ENCODE data around the gene DPF1.

The DPF1 gene

DNA sequence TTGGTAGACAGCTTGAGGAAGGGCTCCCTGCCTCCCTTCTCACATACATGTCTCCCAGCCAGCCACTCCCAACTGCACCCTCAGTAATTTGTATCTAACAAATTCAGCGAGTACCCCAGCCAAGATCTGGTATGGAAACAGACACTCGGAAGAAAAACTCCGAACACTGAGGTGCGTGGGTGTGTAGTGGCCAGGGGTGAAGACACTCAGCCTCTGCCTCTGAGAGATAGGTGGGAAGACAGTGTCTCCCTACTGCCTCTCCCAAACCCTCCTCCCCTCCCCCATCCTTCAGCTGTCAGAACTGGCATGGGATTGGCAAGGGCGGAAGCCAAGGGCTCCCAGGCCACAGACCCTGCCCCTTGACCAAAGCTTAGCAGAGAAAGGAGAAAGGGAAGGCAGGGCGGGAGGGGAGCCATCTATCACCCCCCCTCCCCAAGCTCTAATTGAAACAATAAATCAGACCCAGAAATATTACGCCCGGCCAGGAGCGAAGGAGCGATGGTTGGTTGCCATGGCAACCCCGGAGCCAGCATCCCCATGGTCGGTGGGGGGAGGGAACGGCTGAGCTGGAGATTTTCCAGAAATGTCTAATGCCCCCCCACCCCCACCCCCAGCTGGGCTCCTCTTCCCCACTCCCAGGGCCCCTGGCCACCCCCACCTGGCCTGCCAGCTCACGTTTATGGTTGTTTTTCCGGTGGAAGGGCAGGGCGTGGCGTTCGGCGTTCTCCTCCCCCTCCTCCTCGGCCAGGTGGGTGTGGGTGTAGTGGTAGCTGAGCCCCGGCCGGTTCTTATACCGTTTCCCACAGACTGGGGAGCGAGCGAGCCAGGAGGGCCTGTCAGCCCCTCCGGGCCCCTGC is 7.0 kb downstream of the DPF1 start:
- DNase-seq, result no peak

DNA sequence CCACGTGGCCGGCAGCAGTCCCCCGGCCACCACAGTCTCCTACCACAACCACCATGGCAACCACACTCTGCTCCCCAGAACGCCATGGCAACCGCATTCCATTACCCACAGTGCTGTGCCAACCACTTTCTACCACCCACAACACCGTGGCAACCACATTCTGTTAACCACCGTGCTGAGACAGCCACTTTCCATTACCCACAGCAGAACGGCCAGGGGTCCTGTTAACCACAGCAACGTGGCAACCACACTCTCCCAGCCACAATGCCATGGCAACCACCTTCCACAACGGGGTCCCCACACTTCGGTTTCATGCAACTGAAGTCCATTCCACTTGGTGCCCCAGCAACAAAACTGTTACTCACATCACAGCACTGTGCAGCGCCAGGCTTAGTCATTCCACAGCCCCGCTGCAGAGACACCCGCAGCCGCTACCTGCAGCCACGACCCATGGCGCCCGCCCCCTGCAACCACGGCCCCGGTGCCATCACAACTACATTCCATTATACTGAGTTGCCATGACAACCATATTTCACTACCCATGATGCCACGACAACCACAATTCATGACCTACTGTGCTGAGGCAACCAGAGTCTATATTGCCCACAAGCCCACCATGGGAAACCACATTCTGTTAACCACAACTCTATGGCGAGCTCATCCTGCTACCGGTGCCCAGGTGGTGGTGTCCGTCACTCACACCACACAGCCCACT is 10.0 kb downstream of the DPF1 start:
- peak; percentile 56 for DNase-seq

DNA sequence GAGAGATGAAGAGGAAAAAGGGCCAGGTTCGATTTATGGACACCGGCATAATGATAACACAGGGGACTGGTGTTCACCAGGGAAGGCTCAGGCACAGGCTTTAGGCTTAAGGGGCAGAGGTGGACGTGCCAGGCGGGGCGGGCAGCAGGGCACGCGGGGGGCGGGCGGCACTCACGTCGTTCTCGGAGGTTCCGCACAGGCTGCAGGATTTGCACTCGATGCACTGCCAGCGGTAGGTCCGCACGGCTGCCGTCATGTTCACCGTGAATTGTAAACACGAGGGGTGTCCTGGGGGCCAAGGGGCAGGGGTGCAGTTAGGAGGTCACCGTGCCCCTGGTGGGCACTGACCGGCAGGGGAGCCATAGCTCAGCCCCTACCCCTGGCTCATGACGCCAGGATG is 10.6 kb downstream of the DPF1 start:
- DNase-seq, result no peak

- no peak for DNase-seq
These were observed 12.3 kb downstream of the DPF1 start for GRCh38 chr19:38211766-38212165.

- no peak for DNase-seq
These were observed 12.9 kb downstream of the DPF1 start for GRCh38 chr19:38211151-38211591.

DNA sequence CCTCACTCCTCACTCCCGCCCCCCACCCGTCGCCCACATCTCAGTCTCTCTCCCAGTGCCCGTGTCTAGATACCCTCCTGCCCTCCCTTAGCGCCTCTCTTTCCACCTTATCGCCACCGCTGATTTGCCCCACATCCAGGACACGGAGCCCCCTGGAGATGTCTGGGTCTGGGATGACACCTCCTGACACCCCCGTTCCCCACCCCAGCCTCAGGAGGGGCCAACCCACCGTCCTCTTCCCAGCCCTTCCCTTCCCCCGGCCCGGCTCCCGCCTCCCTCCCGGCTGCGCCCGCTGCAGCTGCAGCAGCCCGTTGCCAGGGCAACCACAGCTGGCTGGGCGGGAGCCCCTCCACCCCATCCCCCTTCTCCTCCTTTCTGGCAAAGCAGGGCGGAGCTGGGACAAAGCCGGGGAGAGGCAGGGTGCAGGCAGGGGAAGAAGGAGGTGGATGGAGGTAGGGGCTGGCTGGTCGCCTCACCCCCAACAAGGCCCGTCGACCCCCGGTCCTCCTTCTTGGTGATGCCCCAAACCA is 13.5 kb downstream of the DPF1 start:
- peak; percentile 61 for DNase-seq

GRCh38 chr19:38209671-38210457 is 14.2 kb downstream of the DPF1 start:
- peak; percentile 60 for DNase-seq

DNA sequence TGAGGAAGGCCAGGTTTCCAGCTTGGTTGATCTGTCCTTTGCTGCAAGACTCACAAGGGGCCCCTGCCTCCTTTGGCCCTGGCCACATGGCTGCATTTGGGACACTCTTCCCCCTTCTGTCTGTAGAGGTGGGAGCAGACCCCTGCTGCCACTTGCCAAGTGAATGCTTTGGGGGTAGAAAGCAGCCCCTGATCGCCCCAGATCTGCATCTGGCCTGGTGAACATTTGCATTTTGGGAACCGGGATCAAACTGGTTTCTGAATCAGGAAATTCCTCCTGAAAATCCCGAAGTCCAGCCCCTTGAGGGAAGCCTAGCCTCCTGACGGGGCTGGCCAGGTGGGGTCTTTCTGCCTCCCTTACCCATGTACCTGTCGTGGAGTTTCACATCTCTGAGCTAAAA is 14.9 kb downstream of the DPF1 start:
- no peak for DNase-seq

GRCh38 chr19:38208571-38208970 is 15.5 kb downstream of the DPF1 start:
- DNase-seq, result no peak

DNA sequence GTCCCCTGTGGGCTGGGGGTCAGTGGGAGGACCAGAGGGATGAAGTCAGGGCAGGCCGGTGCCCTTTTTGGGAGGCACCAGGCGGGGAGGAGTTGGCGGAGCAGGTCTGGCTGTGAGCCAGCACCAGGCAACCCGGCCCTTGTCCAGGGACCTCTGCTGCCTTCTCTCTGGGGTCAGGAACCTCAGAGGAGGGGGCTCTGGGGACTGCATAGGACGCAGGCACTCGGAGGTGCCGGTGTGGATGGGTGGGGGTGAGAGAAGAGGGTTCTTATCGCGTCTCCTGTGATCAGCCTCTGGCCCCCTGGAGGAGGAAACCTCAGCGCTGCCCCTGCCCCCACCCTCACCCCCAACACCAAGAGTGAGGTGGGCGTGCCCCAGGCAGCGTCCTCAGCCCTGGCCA is 16.5 kb downstream of the DPF1 start:
- no peak for DNase-seq

DNA sequence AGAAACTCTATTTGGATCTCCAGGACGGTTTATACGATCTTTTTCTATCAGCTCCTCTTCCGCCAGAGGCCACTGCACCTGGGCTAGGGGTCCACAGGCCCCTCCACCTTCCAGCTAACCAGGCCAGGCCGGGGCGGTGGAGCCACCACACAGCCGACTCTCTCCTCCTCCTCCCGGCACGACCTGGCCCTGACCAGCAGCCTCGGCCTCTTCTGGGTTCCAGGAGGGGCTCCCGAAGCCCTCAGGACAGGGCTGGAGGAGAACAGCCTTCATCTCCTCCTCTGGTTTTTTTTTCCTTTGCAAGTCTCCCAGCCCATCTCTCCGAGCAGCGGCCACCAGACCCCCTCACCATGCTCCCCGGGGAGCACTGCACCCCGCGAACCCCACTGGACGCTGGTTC is 17.1 kb downstream of the DPF1 start:
- no peak for DNase-seq

- DNase-seq, result no peak
These were observed 17.8 kb downstream of the DPF1 start for GRCh38 chr19:38206006-38206745.

DNA sequence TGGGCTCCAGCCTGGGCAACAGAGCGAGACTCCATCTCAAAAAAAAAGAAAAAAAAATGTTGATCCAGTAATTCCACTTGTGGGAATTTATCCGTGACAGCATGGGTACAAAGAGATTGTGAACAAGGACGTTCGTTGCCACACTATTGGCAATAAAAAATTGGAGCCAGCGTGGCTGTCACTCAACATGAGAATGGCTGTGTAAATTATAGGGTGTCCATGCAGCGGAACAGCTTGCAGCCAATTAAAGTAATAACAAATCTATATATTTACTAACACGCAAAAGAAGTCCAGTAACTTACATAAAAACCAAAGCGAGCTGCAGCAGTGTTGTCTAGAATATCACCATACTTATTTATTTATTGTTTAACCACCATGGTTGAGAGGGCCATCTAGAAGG is 19.3 kb downstream of the DPF1 start:
- peak; percentile 73 for DNase-seq

DNA sequence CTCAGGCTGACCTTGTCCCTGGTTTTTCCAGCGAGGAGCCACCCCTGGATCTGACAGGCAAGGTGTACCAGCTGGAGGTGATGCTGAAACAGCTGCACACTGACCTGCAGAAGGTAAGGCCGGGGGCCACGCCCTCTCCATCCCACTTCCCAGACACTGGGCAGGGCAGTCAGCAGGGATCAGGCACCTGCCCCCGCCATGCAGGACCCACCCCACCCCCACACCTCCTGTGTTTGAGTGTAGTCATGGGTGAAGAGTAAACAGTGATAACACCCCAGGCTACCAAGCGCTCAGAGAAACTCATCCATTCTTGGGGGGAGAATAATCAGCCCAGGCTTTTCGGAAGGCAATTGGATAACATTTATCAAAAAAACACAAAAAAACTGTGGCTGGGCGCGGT is 19.9 kb downstream of the DPF1 start:
- peak; percentile 36 for DNase-seq

DNA sequence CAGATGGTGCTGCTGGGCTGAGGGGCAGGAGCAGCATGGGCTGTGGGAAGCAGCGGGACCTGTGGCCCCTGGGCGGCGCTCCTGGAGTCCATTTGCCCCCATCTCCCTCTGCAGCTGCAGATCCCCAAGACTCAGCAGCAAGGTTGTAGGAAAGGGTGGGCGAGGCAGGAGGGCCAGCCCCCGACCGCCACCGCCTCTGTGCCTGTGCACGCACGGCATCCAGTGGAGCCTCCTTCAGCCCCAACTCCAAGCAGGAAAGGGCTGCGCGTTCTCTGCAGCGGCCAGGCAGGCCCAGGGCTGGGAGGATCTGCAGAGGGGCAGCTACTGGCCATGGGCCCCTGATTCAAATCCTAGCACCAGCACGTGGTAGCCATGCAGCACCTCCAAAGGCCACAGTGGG is 20.8 kb downstream of the DPF1 start:
- no peak for DNase-seq

DNA sequence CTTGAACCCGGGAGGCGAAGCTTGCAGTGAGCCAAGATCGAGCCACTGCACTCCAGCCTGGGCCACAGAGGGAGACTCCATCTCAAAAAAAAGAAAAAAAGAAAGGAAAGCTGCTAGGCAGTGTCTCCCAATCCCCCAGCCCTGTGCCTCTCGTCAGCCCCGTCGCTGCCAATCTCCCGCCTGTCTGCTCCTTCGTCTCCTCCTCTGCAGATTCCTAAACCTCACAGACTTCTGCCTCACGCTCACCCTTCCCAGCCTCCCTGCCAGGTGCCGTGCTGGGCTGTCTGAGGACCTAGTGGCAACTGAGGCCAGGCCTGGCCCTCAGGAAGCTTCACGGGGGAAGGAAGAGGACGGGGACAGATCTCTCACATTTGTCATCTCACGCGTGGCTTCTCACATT is 21.5 kb downstream of the DPF1 start:
- DNase-seq, result no peak

- no peak for DNase-seq
These were observed 22.3 kb downstream of the DPF1 start for GRCh38 chr19:38201731-38202130.

- DNase-seq, result no peak
These were observed 24.7 kb downstream of the DPF1 start for GRCh38 chr19:38199340-38199739.

DNA sequence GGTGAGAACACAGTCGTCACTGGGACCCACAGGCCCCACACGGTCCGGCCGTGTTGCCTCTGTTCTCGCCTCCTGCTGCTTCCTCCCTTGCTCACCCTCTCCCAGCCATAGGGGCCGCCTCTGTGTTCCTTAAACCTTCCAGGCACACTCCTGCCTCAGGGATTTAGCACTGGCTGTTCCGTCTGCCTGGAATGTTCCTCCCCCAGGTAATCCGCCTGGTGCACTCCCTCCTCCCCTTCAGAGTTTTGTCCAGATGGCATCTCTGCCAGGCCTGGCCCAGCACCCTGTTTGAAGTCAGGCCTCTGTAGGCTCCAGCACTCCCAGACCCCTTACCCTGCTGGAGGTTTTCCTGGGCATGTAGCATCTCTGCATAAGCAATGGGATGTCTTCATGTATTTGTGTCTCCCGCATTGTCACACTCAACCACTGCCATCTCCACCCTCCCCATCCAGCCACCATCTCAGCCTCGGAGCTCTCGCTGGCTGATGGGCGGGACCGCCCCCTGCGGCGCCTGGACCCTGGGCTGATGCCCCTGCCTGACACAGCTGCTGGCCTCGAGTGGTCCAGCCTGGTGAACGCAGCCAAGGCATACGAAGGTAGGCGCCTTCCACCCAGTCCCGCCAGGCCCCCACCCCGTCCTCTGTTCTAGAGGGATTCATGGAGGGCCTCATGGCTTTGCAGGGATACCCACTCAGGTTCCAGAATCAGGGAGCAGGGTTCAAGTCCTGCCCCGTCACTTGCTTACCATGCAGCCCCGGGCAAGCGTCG is 25.9 kb downstream of the DPF1 start:
- no peak for DNase-seq

DNA sequence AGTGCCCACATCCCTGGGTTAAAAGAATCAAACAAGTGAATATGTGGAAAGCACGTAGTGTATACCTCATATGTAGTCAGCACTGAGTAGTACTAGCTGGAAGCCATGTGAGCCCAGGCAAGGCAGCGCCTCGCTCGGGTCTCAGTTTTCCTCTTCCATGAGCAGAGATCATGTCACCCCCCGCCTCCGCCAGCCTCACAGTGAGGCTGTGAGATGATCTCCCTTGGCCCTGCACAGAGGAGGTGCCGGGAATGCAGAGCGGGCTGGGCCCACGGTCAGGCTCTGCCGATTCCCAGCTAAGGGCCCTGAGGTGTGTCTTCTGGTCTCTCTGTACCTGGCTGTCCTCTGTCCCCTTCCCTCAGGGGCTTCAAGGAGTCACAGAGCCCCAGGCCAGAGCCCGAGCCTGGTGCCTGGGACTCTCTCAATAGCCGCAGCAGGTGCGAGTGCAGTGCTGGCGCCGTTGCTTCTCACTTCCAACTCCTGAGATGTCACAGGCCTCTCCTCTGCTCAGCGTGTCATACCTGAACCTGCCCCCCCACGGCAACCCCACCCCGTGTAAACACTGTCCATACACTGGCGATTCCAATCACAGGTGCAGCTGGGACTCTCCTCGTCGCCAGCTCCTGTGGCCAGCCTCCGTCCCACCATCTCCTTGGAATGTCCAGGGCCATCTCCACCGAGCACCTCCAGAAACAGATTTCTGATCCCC is 26.9 kb downstream of the DPF1 start:
- DNase-seq, result no peak

DNA sequence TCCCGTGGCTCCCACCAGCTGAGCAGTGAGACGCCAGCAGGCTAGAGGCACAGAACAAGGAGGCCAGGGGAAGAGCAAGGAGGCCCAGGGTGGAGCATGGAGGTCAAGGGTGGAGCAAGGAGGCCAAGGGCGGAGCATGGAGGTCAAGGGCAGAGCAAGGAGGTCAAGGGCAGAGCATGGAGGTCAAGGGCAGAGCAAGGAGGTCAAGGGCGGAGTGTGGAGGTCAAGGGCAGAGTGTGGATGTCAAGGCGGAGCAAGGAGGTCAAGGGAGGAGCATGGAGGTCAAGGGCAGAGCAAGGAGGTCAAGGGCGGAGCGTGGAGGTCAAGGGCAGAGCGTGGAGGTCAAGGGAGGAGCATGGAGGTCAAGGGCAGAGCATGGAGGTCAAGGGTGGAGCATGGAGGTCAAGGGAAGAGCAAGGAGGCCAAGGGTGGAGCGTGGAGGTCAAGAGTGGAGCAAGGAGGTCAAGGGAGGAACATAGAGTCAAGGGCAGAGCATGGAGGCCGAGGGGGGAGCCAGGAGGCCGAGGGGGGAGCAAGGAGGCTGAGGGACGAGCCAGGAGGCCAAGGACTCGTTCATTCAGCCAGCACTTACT is 27.7 kb downstream of the DPF1 start:
- DNase-seq, result no peak
